SH-SY5Y (cell line): ENCODE measurements around the gene TMEM203.

Experiments used
- GATA2 ChIP-seq: IDR thresholded peaks from 2 replicates; pipeline ENCODE4 v1.6.1; 2011; ENCODE audit warnings: mild to moderate bottlenecking, low read depth, low read length
- GATA3 ChIP-seq: IDR thresholded peaks from 2 replicates; pipeline ENCODE4 v1.6.1; 2011; ENCODE audit warnings: low read depth, mild to moderate bottlenecking, low read length, moderate library complexity

DNA sequence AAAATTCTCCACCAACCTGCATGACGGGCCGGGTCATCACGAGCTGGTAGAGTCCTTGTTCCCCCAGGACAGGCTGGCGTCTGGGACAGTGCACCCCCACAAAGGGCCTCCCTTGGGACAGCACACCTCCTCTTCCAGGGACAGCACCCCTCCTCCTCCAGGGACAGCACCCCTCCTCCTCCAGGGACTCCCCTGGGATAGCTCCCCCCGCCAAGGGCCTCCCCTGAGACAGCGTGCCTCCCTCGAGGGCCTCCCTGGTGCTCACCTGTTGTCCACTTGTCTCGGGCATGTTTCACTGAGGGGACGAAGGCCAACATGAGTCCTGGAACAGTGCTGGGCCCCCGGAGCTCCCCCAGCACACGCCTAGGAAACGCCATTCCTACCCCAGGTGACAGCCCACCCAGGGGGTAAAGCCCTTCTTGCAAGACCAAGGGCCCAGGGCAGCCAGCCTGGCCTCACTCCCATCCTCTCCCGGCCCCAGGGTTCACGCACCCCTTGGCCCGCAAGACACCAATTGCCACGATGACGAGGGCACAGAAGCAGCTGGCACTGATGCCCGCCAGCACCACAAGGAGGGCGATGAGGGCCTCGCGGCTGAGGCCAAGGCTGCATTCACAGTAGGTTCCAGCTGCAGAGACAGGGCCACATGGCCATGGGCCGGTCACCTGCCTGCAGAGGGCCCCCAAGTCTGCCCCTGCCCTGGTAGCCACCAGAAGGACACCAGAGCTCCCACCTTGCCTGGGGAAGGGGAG, 34.1 kb downstream of the TMEM203 start:
- TF ChIP-seq GATA2 (no peak), GATA3 (no peak)
